HCT116 (cell line): ENCODE results near the gene PCSK2. TPM values are rescaled to one million over a fixed set of nuclear protein-coding genes. Genes with fewer than 3 reads are reported as not detected.

Experiments used
- ATAC-seq: fragments of 200-7000 bp; cut with Tn5 transposase; 2 replicates; pipeline ENCODE4 v1.9.1; 2020; ENCODE audit warnings: mild to moderate bottlenecking, moderate library complexity
- BruUV-seq: library from RNA; stranded (reverse); fragments of 400-500 nt; replicated peaks from 2 replicates; lab custom pipeline; 2021; lab: Mats Ljungman, UMichigan
- CTCF ChIA-PET: fragments of 300-600 bp; sonication (Branson Sonifier 250); formaldehyde crosslinking; loops from one replicate; lab custom pipeline; 2021; ENCODE audit warnings: antibody characterized with exemption; lab: Charles Lee
- POLR2A ChIA-PET: fragments of 300-600, 350-600 bp; sonication (Branson Sonifier 250); formaldehyde crosslinking; loops from one replicate; lab custom pipeline; 2021; ENCODE audit warnings: antibody characterized with exemption; lab: Charles Lee
- RAD21 ChIA-PET, 2 experiments: fragments of 300-600 bp; sonication (Branson Sonifier 250); formaldehyde crosslinking; loops; one replicate each; lab custom pipeline; 2023; ENCODE audit warnings: low total read pairs in 2 of 2; ENCODE audit not compliant: uncharacterized antibody in 2 of 2, unreplicated experiment in 2 of 2, low non-redundant PET in 1 of 2; lab: Charles Lee
- DNase-seq: peaks from one replicate; pipeline ENCODE4 v3.0.0-alpha.2; 2010; ENCODE audit warnings: low read depth, low spot score
- H2AFZ ChIP-seq: fragments of 200-600 bp; shearing (Covaris generic), sonication (generic); 2 replicates; pipeline ENCODE4 v1.6.1; 2017; ENCODE audit warnings: low read depth, mixed run types, mixed read lengths, antibody characterized with exemption, low read length; ENCODE audit not compliant: poor library complexity, severe bottlenecking
- H3K27ac ChIP-seq: 2 replicates; pipeline ENCODE4 v1.5.1; 2012; ENCODE audit warnings: low read depth, low read length
- H3K27me3 ChIP-seq: fragments of 200-600 bp; sonication (generic); 2 replicates; pipeline ENCODE4 v1.6.1; 2016; ENCODE audit warnings: mixed run types, low read length, mixed read lengths; ENCODE audit not compliant: insufficient read depth
- H3K36me3 ChIP-seq, 2 experiments: fragments of 200-500 bp in 1 of 2; fragments of 200-600 bp in 1 of 2; sonication (Bioruptor generic) in 1 of 2; sonication (generic) in 1 of 2; 2 replicates each; pipeline versions ENCODE4 v1.5.1 to v1.6.1; 2014 to 2016; ENCODE audit warnings: low read length in 2 of 2, inconsistent platforms in 1 of 2, mixed read lengths in 1 of 2, mixed run types in 1 of 2; ENCODE audit not compliant: insufficient read depth in 2 of 2, control insufficient read depth in 1 of 2
- H3K4me1 ChIP-seq, 2 experiments: fragments of 200-600 bp in 1 of 2; sonication (generic) in 1 of 2; 2 replicates each; pipeline versions ENCODE4 v1.5.1 to v1.6.1; 2012 to 2017; ENCODE audit warnings: low read length in 2 of 2, inconsistent platforms in 1 of 2, mild to moderate bottlenecking in 1 of 2, mixed read lengths in 1 of 2, mixed run types in 1 of 2, moderate library complexity in 1 of 2; ENCODE audit not compliant: insufficient read depth in 2 of 2, control insufficient read depth in 1 of 2
- H3K4me2 ChIP-seq: fragments of 200-600 bp; sonication (generic); 2 replicates; pipeline ENCODE4 v1.6.1; 2017; ENCODE audit warnings: mixed run types, low read length, mixed read lengths
- H3K4me3 ChIP-seq, 2 experiments: fragments of 200-600 bp in 1 of 2; sonication (generic) in 1 of 2; replicated peaks in 1 of 2; 2 replicates each; pipeline ENCODE4 v1.5.1; 2011 to 2016; ENCODE audit warnings: low read length in 2 of 2, control low read depth in 1 of 2, low read depth in 1 of 2, mild to moderate bottlenecking in 1 of 2, mixed read lengths in 1 of 2, mixed run types in 1 of 2
- H3K79me2 ChIP-seq: fragments of 200-600 bp; sonication (generic); 2 replicates; pipeline ENCODE4 v1.6.1; 2017; ENCODE audit warnings: mild to moderate bottlenecking, mixed run types, low read length, moderate library complexity, mixed read lengths; ENCODE audit not compliant: insufficient read depth
- H3K9ac ChIP-seq: fragments of 200-600 bp; sonication (generic); 2 replicates; pipeline ENCODE4 v1.6.1; 2016; ENCODE audit warnings: low read length, mixed read lengths
- H3K9me2 ChIP-seq: fragments of 200-600 bp; sonication (generic), shearing (Covaris generic); 2 replicates; pipeline ENCODE4 v1.6.1; 2017; ENCODE audit warnings: mixed run types, mild to moderate bottlenecking, moderate library complexity; ENCODE audit not compliant: insufficient read depth
- H3K9me3 ChIP-seq, 2 experiments: fragments of 200-500 bp in 1 of 2; fragments of 200-600 bp in 1 of 2; sonication (Bioruptor generic) in 1 of 2; sonication (generic) in 1 of 2; 2 replicates each; pipeline ENCODE4 v1.6.1; 2014 to 2017; ENCODE audit warnings: low read length in 2 of 2, mixed read lengths in 2 of 2, inconsistent platforms in 1 of 2, low read depth in 1 of 2, mild to moderate bottlenecking in 1 of 2, mixed run types in 1 of 2, moderate library complexity in 1 of 2; ENCODE audit not compliant: control insufficient read depth in 1 of 2, insufficient read depth in 1 of 2
- H4K20me1 ChIP-seq: fragments of 200-600 bp; sonication (generic), shearing (Covaris generic); 2 replicates; pipeline ENCODE4 v1.6.1; 2017; ENCODE audit warnings: mixed run types, mild to moderate bottlenecking, moderate library complexity; ENCODE audit not compliant: insufficient read depth
- ATF3 ChIP-seq: IDR thresholded peaks from 2 replicates; pipeline ENCODE4 v1.6.1; 2012
- CEBPB ChIP-seq: IDR thresholded peaks from 2 replicates; pipeline ENCODE4 v1.6.1; 2012; ENCODE audit warnings: low read depth
- EGR1 ChIP-seq: IDR thresholded peaks from 2 replicates; pipeline ENCODE4 v1.6.1; 2012; ENCODE audit warnings: low read depth
- ELF1 ChIP-seq: IDR thresholded peaks from 2 replicates; pipeline ENCODE4 v1.6.1; 2012; ENCODE audit warnings: low read depth, borderline replicate concordance
- EZH2 ChIP-seq: fragments of 200-600 bp; sonication (generic); IDR thresholded peaks from 2 replicates; pipeline ENCODE4 v1.6.1; 2017; ENCODE audit warnings: antibody characterized with exemption, mixed run types
- EZH2phosphoT487 ChIP-seq: fragments of 200-600 bp; IDR thresholded peaks from 2 replicates; pipeline ENCODE4 v1.6.1; 2018; ENCODE audit warnings: antibody characterized with exemption, borderline replicate concordance
- FOSL1 ChIP-seq: IDR thresholded peaks from 2 replicates; pipeline ENCODE4 v1.6.1; 2012; ENCODE audit warnings: low read depth
- JUND ChIP-seq: IDR thresholded peaks from 2 replicates; pipeline ENCODE4 v1.6.1; 2012
- POLR2A ChIP-seq: IDR thresholded peaks from 2 replicates; pipeline ENCODE4 v1.7.0; 2011; ENCODE audit warnings: borderline replicate concordance; ENCODE audit not compliant: insufficient read depth, insufficient read length; ENCODE audit errors: extremely low read depth
- RAD21 ChIP-seq: IDR thresholded peaks from 2 replicates; pipeline ENCODE4 v1.6.1; 2012; ENCODE audit warnings: low read depth, mild to moderate bottlenecking
- SIN3A ChIP-seq: IDR thresholded peaks from 2 replicates; pipeline ENCODE4 v1.6.1; 2012; ENCODE audit warnings: low read depth
- TCF7L2 ChIP-seq: IDR thresholded peaks from 2 replicates; pipeline ENCODE4 v1.7.0; 2011; ENCODE audit warnings: borderline replicate concordance, inconsistent platforms; ENCODE audit not compliant: insufficient read depth, insufficient read length; ENCODE audit errors: extremely low read depth
- ZBTB33 ChIP-seq: IDR thresholded peaks from 2 replicates; pipeline ENCODE4 v1.6.1; 2011; ENCODE audit warnings: mild to moderate bottlenecking, low read length, moderate library complexity; ENCODE audit not compliant: insufficient replicate concordance; ENCODE audit errors: extremely low read depth
- ZFX ChIP-seq: fragments of 450-650 bp; IDR thresholded peaks from 2 replicates; pipeline ENCODE4 v1.6.1; 2017
- ZNF274 ChIP-seq: fragments of 200-500 bp; sonication (Bioruptor generic); IDR thresholded peaks from 2 replicates; pipeline ENCODE4 v1.6.1; 2014; ENCODE audit warnings: mild to moderate bottlenecking, low read depth, low read length, inconsistent platforms
- intact Hi-C: fragments of 100-400 bp; cut with micrococcal nuclease; formaldehyde crosslinking; loops from 2 replicates; pipeline ENCODE4 v1.10.0; 2022
- total RNA-seq: library from RNA; stranded (reverse); gene quantifications from one replicate; pipeline ENCODE4 v1.2.1, GENCODE V29; 2021; ENCODE audit not compliant: unreplicated experiment
- TF ChIP-seq, protein P1 (sequence below): IDR thresholded peaks from 2 replicates; pipeline ENCODE4 v1.6.1; 2012; ENCODE audit warnings: low read depth
- TF ChIP-seq, protein P2 (sequence below), 3 experiments: fragments of 200-600 bp in 1 of 3; sonication (generic) in 1 of 3; IDR thresholded peaks in 2 of 3; conservative IDR thresholded peaks in 1 of 3; 2 replicates each; pipeline ENCODE4 v1.5.1; 2012 to 2017; ENCODE audit warnings: low read depth in 2 of 3, low read length in 2 of 3, antibody characterized with exemption in 1 of 3, borderline replicate concordance in 1 of 3, control low read depth in 1 of 3, mild to moderate bottlenecking in 1 of 3, mixed read lengths in 1 of 3, mixed run types in 1 of 3, moderate library complexity in 1 of 3; ENCODE audit not compliant: insufficient read depth in 1 of 3

The PCSK2 gene
- total RNA-seq, 1 experiment from 2014 or later = not detected

DNA sequence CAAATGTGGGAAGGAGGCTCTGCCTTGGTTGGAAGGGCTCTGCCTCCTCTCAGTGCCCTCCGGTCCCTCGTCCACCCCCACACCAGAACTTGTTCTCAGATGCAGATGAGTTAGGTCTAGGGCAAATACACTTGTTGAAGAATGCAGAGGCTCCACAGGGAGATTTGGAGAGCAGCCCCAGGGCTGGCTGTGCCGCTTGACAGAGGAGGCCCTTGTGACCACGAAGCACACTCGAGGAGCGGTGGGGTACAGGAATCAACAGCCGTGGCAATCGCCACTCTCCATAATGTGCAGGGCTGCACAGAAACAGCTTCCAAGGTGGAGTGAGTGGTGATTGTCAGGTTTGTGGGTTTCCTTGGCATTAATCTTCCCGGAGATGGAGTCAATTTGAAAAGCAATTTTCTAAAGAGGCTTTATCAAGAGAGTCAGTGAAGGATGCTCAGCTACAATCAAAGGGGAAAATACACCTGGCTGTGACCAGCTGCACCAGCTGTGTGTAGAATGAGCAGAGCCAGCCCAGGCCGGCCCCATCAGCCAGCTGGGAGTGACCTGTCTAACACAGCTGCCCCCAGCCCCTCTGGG lies 244.9 kb downstream of the PCSK2 start:
- Histone ChIP-seq H3K4me2 (no peak overlapping the region), H3K27ac (no peak overlapping the region), H2AFZ (no peak overlapping the region), H3K27me3 (no peaks in the 10 kb centered on the region), H4K20me1 (no peaks in the 10 kb centered on the region), H3K9ac (no peak overlapping the region), H3K79me2 (no peaks in the 10 kb centered on the region), H3K4me3 (no peak overlapping the region), H3K36me3 (no peaks in the 10 kb centered on the region), H3K9me2 (no peaks in the 10 kb centered on the region), H3K9me3 (no peaks in the 10 kb centered on the region), H3K4me1 (no peaks in the 10 kb centered on the region)
- no peak for ATAC-seq
- CTCF ChIA-PET = no interaction called here
- DNase-seq = no peak
- no TSS peak for BruUV-seq
- TF ChIP-seq EZH2 (no peak), ZNF274 (no peak), EZH2phosphoT487 (no peak), ELF1 (no peak), ZFX (no peak), TCF7L2 (no peak), FOSL1 (no peak), RAD21 (no peak), ZBTB33 (no peak), JUND (no peak), EGR1 (no peak), POLR2A (no peak), ATF3 (no peak), SIN3A (no peak), CEBPB (no peak)
- TF ChIP-seq, protein P1, sequence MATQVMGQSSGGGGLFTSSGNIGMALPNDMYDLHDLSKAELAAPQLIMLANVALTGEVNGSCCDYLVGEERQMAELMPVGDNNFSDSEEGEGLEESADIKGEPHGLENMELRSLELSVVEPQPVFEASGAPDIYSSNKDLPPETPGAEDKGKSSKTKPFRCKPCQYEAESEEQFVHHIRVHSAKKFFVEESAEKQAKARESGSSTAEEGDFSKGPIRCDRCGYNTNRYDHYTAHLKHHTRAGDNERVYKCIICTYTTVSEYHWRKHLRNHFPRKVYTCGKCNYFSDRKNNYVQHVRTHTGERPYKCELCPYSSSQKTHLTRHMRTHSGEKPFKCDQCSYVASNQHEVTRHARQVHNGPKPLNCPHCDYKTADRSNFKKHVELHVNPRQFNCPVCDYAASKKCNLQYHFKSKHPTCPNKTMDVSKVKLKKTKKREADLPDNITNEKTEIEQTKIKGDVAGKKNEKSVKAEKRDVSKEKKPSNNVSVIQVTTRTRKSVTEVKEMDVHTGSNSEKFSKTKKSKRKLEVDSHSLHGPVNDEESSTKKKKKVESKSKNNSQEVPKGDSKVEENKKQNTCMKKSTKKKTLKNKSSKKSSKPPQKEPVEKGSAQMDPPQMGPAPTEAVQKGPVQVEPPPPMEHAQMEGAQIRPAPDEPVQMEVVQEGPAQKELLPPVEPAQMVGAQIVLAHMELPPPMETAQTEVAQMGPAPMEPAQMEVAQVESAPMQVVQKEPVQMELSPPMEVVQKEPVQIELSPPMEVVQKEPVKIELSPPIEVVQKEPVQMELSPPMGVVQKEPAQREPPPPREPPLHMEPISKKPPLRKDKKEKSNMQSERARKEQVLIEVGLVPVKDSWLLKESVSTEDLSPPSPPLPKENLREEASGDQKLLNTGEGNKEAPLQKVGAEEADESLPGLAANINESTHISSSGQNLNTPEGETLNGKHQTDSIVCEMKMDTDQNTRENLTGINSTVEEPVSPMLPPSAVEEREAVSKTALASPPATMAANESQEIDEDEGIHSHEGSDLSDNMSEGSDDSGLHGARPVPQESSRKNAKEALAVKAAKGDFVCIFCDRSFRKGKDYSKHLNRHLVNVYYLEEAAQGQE = no peak
- TF ChIP-seq, protein P2, sequence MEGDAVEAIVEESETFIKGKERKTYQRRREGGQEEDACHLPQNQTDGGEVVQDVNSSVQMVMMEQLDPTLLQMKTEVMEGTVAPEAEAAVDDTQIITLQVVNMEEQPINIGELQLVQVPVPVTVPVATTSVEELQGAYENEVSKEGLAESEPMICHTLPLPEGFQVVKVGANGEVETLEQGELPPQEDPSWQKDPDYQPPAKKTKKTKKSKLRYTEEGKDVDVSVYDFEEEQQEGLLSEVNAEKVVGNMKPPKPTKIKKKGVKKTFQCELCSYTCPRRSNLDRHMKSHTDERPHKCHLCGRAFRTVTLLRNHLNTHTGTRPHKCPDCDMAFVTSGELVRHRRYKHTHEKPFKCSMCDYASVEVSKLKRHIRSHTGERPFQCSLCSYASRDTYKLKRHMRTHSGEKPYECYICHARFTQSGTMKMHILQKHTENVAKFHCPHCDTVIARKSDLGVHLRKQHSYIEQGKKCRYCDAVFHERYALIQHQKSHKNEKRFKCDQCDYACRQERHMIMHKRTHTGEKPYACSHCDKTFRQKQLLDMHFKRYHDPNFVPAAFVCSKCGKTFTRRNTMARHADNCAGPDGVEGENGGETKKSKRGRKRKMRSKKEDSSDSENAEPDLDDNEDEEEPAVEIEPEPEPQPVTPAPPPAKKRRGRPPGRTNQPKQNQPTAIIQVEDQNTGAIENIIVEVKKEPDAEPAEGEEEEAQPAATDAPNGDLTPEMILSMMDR (IDR thresholded peaks at IDR 0.05 in 2 of 3, conservative IDR thresholded peaks at IDR 0.05 in 1 of 3; ENCODE audit: borderline replicate concordance in 1 of 3, insufficient read depth in 1 of 3, low read depth in 2 of 3, low read length in 2 of 3) = no peak
- POLR2A ChIA-PET = no interaction called here
- intact Hi-C loops = no loop called here
- RAD21 ChIA-PET = no interaction called here
